T-helper 2 cell treated with Interferon-gamma antibody and Interleukin-4, amounts not matched to agents 100 ng/mL and 5 ng/mL, for 36 hours (primary cell): ENCODE measurements around the gene ZMYND19. TPM values are rescaled to one million over a fixed set of nuclear protein-coding genes. Genes with fewer than 3 reads are reported as not detected.
"Not testable (repeated sequence)": the region's sequence is repeated elsewhere in the genome, so short reads cannot be mapped to it uniquely, and the experiment has no call there.

Source experiments
- intact Hi-C: fragments of 100-400 bp; cut with micrococcal nuclease; formaldehyde crosslinking; loops from one replicate; pipeline ENCODE4 v1.15.1; 2023
- total RNA-seq: library from RNA; stranded (reverse); gene quantifications from 2 replicates; pipeline ENCODE4 v1.2.3, GENCODE V29; 2022

Gene ZMYND19
- total RNA-seq, 1 donor from 2014 or later: 40.1 TPM

- intact Hi-C loops: no loop called here
Observed at GRCh38 chr9:137564134-137564533, 26.2 kb downstream of the ZMYND19 start.

- intact Hi-C loops: no loop called here
Observed at GRCh38 chr9:137558127-137558526, 32.2 kb downstream of the ZMYND19 start.

GRCh38 chr9:137556069-137556838 lies 34.1 kb downstream of the ZMYND19 start:
- intact Hi-C loops: no loop called here

GRCh38 chr9:137555179-137555578 lies 35.1 kb downstream of the ZMYND19 start:
- intact Hi-C loops: no loop called here

GRCh38 chr9:137554349-137554748 lies 36.0 kb downstream of the ZMYND19 start:
- intact Hi-C loops: no loop called here

- intact Hi-C loops: not testable (repeated sequence)
Observed at GRCh38 chr9:137553654-137554053, 36.7 kb downstream of the ZMYND19 start.

- intact Hi-C loops: no loop called here
Observed at GRCh38 chr9:137552022-137552768, 38.1 kb downstream of the ZMYND19 start.

GRCh38 chr9:137551264-137552021 lies 38.9 kb downstream of the ZMYND19 start, which contains the start of gene MRPL41:
TSS of gene MRPL41 (plus strand) at chr9:137551879. CDS start at chr9:137552082, 203 bp downstream.
- intact Hi-C loops: loop anchor here (1.0 kb wide), 3 partner anchors 39 to 92 kb away; partner anchors contain the start of genes ARRDC1, NSMF and ZMYND19

GRCh38 chr9:137550958-137551263 lies 39.4 kb downstream of the ZMYND19 start:
- intact Hi-C loops: loop anchor here (1.0 kb wide), 3 partner anchors 39 to 92 kb away; partner anchors contain the start of genes ARRDC1, NSMF and ZMYND19

- intact Hi-C loops: no loop called here
Observed at GRCh38 chr9:137550231-137550621, 40.1 kb downstream of the ZMYND19 start, which contains the start of gene PNPLA7. TSS of gene PNPLA7 (minus strand) at chr9:137550402. CDS start at chr9:137550197, 205 bp downstream.

GRCh38 chr9:137547687-137548543 lies 42.4 kb downstream of the ZMYND19 start:
- intact Hi-C loops: no loop called here

GRCh38 chr9:137545123-137545522 lies 45.2 kb downstream of the ZMYND19 start:
- intact Hi-C loops: no loop called here

- intact Hi-C loops: no loop called here
Observed at GRCh38 chr9:137544176-137544760, 46.0 kb downstream of the ZMYND19 start.

GRCh38 chr9:137543237-137543963 lies 46.9 kb downstream of the ZMYND19 start:
- intact Hi-C loops: no loop called here

GRCh38 chr9:137542486-137542885 lies 47.8 kb downstream of the ZMYND19 start:
- intact Hi-C loops: no loop called here

- intact Hi-C loops: no loop called here
Observed at GRCh38 chr9:137540536-137540935, 49.8 kb downstream of the ZMYND19 start.

- intact Hi-C loops: loop anchor here (10.0 kb wide), 1 partner anchor 243 kb away; no protein-coding TSS in a partner anchor
Observed at GRCh38 chr9:137538058-137538457, 52.3 kb downstream of the ZMYND19 start.

- intact Hi-C loops: loop anchor here (10.0 kb wide), 1 partner anchor 242 kb away; no protein-coding TSS in a partner anchor
Observed at GRCh38 chr9:137536594-137537131, 53.6 kb downstream of the ZMYND19 start.

GRCh38 chr9:137535120-137535428 lies 55.2 kb downstream of the ZMYND19 start:
- intact Hi-C loops: loop anchor here (10.0 kb wide), 1 partner anchor 240 kb away; no protein-coding TSS in a partner anchor
